Measurements from ENCODE around the gene CIDEC.
"Not testable (repeated sequence)": the region's sequence is repeated elsewhere in the genome, so short reads cannot be mapped to it uniquely, and the experiment has no call there.

CIDEC gene

DNA sequence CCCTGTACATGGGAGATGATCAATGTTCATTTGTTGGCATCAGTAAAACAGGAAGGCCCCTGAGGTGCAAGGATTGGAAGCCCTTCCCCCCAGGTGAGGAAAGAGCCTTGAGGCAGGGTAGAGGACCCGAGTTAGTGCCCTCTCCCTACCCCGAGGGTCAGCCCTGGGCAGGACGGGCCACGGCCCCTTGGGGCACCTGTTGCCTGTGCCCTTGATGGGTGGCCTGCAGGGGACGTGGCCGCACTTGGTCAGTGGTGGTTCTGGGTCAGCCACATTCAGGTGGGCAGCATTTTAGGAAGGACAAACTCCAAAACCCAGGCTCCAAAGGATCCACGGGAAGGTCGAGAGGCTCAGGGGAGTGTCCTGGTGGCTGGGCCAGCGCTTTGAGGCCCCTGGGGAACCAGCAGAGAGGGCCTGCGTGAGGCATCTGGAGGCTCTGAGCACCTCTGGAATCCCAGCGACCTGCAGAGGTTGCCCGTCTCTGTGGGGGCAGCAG, 20.5 kb downstream of the CIDEC start:
- intact Hi-C loops (cut with DNase I) = no loop called here
- DNase-seq = no peak

DNA sequence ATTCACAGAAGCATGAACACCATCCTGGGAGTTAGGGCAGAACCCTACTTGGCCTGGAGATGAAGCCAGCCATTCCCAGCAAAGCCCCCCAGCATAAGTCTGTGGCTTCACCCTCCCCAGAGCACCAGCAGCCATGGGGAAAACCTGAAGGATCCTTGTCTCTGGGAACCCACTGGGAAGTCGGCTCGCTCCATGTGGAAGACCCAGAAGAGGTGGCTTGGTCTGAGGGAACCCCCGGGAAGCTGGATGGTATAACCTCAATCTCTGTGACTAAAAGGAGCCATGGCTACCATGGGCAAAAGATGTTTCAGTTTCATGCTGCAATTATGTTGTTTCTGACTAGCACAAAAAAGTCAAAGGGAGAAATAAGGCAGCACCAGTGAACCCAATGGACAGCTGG, 24.5 kb downstream of the CIDEC start:
- intact Hi-C loops (cut with DNase I) = no loop called here
- DNase-seq = no peak

DNA sequence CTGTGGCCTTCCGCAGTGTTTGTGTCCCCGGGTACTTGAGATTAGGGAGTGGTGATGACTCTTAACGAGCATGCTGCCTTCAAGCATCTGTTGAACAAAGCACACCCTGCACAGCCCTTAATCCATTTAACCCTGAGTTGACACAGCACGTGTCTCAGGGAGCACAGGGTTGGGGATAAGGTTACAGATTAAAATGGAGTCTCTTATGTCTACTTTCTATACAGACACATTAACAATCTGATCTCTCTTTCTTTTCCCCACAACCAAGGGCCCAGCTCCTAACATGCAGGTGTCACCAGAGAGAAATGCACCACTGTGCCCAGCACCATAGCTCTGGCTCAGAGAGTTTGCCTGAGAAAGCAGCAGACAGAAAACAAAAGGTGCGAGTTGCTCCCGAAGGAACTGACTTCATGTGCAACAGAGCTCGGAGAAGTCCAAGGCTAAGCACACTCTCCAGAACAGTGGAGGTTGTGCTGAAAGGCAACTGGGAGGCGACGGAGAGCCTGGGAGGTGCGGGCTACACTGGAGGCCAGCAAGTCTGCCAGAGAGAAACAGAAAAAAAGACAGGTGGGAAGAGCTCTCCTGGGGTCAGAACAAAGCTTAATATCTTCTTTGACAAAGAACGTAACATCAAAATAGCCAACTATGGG, 25.6 kb downstream of the CIDEC start:
- DNase-seq; intact Hi-C loops (cut with DNase I): not testable (repeated sequence)

DNA sequence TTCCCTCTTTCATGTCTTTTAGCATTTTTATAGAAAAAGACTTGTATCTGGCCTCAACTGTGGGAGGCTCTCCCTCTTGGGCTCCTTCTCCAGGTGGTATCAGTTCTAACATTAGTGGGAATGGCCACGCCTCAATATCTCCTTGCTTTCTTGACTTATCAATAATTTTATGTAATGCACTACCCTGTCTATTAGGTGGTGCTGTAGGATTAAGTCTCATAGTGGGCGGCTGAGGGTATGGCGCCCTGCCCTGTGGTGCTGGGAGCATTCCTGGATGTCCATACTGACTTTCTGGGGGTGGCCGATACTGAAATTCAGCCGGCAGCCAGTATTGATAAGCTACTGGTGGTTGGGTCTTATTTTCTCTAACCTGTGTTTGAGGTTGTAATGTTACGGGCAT, 27.5 kb downstream of the CIDEC start:
- intact Hi-C loops (cut with DNase I) = no loop called here
- no peak for DNase-seq

DNA sequence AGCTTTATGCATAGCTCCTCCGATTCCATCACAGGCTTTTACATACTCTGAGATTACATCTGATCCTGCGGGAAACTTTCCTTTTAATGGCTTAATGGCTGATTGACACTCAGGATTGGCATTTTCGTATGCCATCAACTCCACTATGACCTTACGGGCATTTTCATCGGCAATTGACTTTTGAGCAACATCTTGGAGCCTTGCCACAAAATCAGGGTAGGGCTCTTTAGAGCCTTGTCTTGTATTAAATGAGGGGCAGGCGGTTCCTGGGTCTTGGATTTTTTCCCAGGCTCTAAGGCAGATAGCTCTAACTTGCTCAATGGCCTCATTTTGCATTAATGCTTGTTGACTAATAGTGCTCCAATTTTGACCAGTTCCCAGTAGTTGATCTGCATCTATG, 28.1 kb downstream of the CIDEC start:
- peak in 2 of 42 donors; percentile 24 to 47 for DNase-seq
- intact Hi-C loops (cut with DNase I) = not testable (repeated sequence)

DNA sequence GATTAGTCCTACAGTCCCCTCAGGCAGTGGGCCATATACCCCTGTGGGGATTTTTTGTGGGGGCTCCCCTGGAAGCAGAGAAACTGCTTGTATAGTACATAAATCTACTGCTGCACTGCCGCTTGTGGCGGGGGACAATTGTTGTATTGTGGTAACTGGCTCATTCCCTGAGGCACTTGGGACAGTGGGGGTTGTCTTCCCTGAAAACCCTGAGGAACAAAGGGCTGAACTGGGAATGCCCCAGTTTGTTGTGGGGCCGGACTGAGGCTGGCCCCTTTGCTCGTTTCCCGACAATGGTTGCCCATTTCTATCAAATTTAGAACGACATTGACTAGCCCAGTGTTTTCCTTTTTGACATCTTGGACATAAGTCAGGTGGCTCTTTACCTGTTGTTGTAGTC, 28.7 kb downstream of the CIDEC start:
- peak in 18 of 42 donors; percentile 12 to 62 (median 40) for DNase-seq
- intact Hi-C loops (cut with DNase I) = not testable (repeated sequence)

DNA sequence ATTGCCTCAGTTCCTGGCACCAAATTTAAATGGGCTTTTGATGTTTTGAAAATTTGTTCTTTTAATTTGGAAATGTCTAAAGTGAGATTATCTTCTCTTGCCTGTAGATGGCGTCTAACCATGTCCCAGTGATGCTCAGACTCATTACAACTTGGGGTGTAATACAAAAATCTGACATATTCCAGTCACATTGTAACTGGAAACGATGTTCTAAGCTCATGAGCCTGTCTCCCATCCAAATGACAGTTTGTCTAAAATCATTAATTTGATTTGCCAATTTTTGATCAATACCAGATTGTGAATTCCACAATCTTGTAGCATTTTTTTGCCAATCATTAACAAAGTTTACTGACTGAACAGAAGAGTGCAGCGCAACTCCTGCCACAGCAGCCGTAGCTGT, 31.2 kb downstream of the CIDEC start:
- intact Hi-C loops (cut with DNase I) = loop anchor here (5.0 to 10.0 kb wide), 2 partner anchors 46 to 83 kb away; partner anchors contain the start of genes CRELD1 and JAGN1
- peak in 4 of 42 donors; percentile 22 to 48 (median 28) for DNase-seq

DNA sequence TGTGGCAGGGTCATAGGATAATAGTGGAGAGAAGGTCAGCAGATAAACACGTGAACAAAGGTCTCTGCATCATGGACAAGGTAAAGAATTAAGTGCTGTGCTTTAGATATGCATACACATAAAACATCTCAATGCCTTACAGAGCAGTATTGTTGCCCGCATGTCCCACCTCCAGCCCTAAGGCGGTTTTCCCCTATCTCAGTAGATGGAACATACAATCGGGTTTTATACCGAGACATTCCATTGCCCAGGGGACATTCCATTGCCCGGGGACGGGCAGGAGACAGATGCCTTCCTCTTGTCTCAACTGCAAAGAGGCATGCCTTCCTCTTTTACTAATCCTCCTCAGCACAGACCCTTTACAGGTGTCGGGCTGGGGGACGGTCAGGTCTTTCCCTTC, 32.2 kb downstream of the CIDEC start:
- intact Hi-C loops (cut with DNase I) = loop anchor here (5.0 to 10.0 kb wide), 2 partner anchors 47 to 84 kb away; partner anchors contain the start of genes CRELD1 and JAGN1
- DNase-seq = not testable (repeated sequence)

DNA sequence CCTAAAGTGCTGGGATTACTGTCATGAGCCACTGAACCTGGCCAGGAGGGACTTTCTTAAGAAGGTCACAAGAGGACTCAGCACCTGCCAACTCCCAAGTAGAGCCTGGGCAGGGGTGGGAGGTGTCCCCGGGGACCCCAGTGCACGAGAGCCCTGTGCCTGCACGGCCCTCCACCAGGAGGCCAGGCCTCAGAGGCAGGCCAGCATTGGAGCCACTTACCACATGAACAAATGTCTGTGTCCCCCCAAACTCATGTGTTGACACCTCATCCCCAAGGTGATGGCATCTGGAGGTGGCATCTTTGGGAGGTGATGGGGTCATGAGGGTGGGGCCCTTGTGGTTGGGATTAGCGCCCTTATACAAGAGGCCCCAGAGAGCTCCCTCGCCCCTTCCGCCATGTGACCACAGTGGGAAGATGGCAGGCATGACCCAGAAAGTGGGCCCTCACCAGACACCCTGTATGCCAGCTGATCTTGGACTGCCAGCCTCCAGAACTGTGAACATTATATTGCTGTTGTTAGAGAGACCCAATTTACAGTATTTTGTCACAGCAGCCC, 33.0 kb downstream of the CIDEC start:
- intact Hi-C loops (cut with DNase I) = loop anchor here (5.0 to 10.0 kb wide), 2 partner anchors 48 to 85 kb away; partner anchors contain the start of genes CRELD1 and JAGN1
- no peak for DNase-seq

DNA sequence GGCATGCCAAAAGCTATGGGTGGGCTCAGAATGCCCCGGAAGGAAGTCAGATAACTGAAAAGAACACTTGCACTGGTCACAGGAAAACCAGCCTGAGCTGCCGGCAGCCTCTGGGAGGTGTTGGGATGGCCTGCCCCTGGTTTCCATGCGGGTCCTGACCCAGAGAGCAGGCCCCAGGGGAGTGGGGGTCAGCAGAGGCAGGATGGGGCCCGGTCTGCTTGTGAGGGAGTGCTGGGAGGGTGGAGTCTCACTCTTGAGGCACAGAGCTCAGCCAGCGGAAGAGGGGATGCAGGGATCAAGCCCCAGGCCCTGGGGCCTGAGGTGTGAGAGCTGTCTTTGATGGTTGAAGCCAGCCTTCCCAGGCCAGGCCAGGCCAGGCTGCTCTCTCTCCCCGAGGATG, 33.8 kb downstream of the CIDEC start:
- no peak for DNase-seq
- intact Hi-C loops (cut with DNase I) = loop anchor here (5.0 to 10.0 kb wide), 2 partner anchors 49 to 86 kb away; partner anchors contain the start of genes CRELD1 and JAGN1

DNA sequence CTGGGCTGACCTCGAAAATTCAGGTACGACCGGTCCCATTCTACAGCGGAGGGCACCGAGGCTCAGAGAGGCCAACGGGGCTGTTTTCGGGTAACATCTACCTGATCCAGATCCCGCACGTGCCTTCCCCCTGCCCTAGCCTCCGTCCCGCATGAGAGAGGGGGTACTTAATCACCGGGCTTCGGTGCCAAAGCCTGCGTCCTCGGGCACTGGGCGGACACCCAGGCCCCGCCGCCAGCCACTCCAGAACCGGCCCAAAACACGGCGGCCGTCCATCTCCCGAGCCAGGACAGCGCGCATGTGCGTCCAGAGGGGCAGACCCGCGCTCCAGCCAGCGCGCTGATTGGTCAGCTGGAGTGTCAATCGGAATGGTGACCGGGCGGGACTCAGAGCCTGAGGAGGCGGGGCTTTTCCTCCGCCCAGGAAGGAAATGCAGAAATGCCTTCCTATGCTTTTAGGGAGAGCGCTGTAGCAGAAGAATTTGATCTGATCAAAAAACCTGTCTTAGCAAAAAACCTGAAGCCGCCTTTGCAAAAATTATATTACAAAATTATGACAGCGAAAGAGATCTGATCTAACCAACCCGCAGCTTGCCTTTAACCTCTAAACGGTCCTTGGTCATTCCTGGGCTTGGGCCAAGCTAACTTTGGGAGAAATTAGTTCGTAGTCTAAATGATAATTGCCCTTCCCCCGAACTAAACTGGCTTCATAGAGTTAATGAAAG, 36.2 kb downstream of the CIDEC start, which contains the start of gene RPUSD3:
RPUSD3 (minus strand) TSS at position 294 of the 724 bp plus-strand sequence; CDS start at position 276, 18 bp downstream.
- peak; percentile 98 to 100 (median 99) for DNase-seq
- intact Hi-C loops (cut with DNase I) = loop anchor here (5.0 to 10.0 kb wide), 3 partner anchors 51 to 103 kb away; partner anchors contain the start of genes ARPC4, JAGN1 and TADA3

DNA sequence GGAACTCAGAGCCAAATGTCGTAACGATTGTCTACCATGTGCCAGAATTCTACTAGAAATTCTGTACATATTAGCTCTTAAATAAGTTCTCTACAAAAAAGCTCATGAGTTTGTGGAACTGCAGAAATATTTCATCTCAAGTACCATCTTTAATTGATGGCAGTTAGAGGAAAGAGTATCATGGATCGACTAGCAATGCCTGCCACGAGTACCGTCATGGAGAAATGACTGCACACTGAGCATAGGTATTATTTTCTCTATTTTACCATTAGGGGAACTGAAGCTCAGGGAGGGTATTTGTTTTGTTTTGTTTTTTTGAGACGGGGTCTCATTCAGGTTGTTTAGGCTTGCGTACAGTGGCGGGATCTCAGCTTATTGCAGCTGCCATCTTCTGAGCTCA, 39.0 kb downstream of the CIDEC start:
- DNase-seq = no peak
- intact Hi-C loops (cut with DNase I) = loop anchor here (5.0 to 10.0 kb wide), 3 partner anchors 49 to 106 kb away; partner anchors contain the start of genes ARPC4, JAGN1 and TADA3

DNA sequence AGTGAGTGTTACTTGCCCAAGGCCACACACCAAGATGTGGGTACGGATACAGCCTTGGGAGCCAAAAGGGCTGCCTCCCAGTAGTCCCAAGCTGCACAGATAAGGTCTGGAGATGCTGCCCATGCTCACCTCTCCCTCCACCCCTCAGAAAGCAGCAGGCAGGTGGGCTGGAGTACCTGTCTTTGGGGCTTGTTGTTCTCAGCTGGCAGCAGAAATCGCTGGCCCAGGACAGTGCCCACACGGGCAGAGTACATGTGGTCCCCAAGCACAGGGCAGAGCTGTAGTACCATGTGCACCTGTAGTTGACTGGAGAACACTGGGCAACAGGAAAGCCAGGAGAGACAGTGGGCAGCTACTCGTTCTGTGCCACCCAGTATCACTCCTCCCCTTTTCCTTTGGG, 41.2 kb downstream of the CIDEC start:
- intact Hi-C loops (cut with DNase I) = no loop called here
- DNase-seq = no peak

DNA sequence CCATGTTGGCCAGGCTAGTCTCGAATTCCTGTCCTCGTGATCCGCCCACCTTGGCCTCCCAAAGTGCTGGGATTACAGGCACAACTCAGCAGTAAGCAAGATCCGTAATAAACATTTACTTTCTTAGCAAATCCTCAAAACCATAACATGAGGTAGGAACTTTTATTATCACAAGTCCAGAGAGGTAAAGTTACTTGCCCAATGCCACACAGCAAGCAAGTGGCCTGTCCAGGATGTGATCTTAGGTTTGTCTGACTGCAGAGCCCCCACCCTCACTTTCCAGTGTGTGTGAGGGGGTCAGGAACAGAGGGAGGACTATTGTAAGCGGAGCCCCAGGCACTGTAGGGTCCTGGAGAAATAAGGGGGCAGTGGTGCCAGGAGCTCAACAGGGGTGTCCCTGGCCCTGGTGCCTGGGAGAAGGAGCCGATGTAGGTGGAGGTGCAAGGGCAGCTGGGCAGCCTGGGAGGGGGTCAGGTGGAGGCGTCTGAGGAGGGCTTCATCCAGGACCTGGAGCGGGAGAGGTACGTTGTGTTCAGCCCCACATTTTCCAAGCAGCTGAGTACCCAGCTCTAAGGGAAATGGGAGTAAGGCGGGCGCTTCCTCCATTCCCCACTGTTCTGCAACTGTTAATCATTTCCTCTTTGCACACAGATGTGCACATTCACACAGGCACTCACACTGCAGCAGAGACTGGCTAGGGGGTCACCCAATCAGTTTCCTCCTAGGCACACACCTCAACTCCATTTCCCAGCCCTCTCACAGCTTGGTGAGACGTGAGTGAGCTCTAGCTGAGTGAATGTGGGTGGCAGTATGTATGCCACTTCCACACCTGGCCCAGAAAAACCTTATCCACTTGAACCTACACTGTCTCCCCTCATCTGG, 42.1 kb downstream of the CIDEC start:
- peak in 17 of 42 donors; percentile 5 to 65 (median 34) for DNase-seq
- intact Hi-C loops (cut with DNase I) = no loop called here

DNA sequence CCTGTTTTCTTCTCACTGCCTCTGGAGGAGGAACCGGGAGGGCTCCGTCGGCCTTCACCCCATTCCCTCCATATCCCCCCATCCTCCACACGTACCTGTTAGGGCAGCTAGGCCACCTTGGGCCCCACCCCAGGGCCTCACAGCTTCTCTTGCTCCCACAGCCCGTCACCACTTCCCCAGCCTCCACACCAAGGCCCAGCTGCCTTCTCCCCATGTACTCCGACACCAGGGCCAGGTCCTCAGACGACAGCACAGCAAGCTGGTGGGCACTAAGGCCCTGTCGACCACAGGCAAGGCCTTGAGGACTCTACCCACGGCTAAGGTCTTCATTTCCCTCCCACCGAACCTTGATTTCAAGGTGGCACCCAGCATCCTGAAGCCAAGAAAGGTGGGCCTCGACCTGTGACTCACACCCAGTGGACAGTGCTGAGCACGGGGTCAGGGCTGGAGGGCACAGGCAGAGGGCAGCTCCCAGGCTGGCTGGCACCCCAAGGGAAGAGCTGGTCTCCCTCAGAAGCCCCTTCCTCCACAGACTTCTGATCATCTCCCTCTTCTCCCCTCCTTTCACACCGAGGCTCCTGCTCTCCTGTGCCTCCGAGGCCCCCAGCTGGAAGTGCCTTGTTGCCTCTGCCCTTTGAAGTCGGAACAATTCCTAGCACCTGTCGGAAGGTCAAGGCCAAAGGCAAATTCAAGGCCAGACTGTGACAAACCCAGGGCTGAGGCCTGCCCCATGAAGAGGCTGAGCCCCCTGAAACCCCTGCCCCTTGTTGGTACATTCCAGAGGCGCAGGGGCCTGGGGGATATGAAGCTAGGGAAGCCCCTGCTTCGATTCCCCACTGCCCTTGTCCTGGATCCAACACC, 45.3 kb downstream of the CIDEC start:
- intact Hi-C loops (cut with DNase I) = no loop called here
- no peak for DNase-seq

DNA sequence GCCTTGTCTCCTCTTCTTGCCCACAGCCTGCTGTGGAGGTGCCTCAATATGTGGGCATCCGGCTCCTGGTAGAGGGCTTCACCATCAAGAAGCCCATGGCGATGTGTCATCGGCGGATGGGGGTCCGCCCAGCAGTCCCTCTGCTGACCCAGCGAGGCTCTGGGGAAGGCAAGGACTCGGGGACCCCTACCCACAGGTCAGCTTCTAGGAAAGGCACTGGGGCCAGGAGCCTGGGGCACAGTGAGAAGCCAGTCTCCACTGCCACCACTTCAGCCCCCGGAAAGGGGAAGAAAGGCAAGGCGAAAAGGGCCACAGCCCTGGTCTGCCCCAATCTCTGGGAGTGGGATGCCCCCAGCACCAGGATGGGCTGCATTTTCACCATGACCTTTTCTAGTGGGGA, 47.0 kb downstream of the CIDEC start:
- intact Hi-C loops (cut with DNase I) = no loop called here

DNA sequence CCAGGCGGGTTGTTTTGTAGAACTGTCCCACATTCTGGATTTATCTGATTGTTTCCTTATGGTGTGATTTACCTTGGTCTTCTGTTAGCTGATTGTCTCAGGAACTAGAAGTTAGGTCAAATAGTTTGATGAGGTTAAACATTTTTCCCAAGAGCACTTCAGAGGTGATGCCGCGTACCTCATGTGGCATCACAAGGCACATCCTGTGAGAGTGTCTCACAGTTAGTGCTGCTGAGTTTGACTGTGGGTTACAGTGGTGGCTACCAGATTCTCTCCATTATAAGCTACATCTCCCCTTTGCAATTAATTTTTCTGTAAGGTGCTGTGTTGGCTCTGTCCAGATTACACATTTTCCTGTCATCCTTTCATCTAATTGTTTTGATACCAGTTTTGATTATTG, 48.8 kb downstream of the CIDEC start:
- intact Hi-C loops (cut with DNase I) = no loop called here
- no peak for DNase-seq

More for the DNA sequence above, 47.0 kb downstream of the CIDEC start:
- DNase-seq = no peak

All from head of caudate nucleus (tissue), 42 donors.